ENCODE measurements around the gene DTX3L.

DTX3L gene

DNA sequence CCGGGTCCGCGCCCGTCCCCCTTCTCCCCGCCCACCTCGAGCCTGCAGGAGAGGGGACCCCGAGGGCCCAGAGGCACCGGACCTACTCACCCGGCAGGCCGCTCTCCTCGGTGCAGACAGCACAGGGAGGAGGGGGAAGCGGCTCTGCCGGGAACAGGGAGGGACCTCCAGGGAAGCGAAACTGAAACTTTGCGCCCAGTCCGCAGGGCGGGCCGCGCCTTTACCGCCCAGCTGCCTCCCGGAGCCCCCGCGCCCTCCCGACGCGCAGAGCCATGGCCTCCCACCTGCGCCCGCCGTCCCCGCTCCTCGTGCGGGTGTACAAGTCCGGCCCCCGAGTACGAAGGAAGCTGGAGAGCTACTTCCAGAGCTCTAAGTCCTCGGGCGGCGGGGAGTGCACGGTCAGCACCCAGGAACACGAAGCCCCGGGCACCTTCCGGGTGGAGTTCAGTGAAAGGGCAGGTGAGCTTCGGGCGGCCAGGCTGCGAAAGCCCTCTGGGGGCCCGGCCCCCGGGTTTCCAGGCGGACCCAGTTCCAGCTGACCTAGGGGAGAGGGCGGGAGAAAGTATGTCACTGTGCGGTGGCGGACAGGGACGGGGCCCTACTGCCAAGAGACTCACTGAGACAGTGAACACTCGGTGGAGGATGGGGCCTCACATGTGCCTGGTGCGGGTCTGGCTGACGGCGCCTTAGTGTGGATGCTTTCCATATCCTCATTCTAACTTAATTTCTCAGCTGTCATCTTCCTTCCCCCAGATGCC, at the start of gene DTX3L, which contains the start of gene PARP9:
Gene DTX3L, plus strand, starts transcription at position 184 of the 758 bp plus-strand sequence. Its CDS starts 89 bp downstream, at position 273.
Gene PARP9, minus strand, starts transcription at position 146 of the 758 bp plus-strand sequence. CDS start 4,680 bp downstream, outside the sequence.
- no peak for DNase-seq (ENCODE audit: low read depth)

DNA sequence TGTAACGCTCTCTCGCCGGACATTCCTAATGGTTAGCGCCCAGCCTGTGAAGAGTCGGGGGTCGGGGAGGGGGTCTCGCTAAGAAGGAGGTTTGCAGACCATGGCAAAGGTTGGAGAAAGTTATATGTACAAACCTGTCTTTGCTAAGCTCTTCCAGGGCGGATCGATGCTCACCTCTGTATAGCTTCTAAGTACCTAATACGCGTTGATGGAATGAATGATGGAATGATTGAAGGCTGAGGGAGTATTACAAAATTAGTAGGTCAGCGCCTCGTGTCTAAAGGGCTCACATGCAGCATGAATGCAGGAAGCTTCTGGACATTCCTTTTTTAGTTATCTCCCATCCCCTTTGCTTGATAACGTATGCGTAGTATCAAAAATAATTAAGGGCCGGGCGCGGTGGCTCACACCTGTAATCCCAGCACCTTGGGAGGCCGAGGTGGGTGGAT, 49.1 kb upstream of the DTX3L start:
- no peak for DNase-seq (ENCODE audit: low read depth)

DNA sequence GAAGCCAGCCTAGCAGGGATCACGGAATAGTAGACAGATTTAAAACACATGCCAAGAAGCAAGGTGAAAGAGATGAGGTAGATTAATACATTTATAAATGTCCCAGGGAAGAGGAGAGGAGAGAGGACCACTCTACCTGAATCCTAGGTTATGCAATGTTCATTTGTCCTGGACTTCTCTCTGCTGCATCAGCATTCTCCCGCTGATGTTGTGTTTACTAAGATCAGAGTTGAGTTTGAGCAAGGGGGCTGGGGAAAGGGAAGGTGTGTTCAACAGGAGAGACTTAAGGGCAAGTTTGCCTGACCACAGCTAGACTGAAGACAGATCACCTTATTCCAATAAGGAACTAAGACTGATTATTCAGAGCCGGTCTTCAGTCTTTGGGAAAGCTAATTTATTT, 48.3 kb upstream of the DTX3L start:
- no peak for DNase-seq (ENCODE audit: low read depth)

DNA sequence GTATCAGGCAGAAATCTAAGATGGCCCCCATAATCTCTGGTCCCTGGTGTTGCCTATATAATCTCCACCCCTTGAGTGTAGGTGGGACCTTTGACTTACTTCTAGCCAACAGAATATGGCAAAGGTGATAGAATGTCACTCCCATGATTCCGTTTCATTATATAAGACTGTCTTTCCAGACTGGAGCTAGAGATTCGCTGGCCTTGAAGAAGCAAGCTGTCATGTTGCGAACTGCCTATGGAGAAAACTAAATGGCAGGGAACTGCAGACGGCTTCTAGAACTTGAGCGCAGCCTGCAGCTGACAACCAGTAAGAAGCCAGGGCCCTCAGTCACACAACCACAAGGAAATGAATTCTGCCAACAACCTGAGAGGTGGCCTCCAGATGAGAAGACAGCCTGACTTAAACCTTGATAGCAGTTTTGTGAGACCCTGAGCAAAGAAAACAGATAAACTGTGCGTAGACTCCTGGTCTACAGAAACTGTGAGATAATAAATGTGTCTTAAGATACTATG, 47.2 kb upstream of the DTX3L start:
- no peak for DNase-seq (ENCODE audit: low read depth)

DNA sequence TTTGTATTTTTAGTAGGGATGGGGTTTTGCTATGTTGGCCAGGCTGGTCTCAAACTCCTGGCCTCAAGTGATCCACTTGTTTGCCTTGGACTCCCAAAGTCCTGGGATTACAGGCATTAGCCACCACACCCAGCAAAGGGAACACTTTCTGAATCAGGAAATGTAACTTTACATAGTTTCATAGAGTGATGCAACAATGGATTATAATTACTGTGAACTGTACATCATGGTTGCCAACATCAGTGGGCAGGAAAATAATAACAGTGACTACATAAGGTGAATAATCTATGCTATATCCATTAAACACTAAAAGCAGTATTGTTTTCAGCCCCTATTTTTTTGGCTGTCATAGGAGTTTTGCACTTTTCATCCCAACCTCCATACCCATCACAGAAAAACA, 44.4 kb upstream of the DTX3L start:
- no peak for DNase-seq (ENCODE audit: low read depth)

DNA sequence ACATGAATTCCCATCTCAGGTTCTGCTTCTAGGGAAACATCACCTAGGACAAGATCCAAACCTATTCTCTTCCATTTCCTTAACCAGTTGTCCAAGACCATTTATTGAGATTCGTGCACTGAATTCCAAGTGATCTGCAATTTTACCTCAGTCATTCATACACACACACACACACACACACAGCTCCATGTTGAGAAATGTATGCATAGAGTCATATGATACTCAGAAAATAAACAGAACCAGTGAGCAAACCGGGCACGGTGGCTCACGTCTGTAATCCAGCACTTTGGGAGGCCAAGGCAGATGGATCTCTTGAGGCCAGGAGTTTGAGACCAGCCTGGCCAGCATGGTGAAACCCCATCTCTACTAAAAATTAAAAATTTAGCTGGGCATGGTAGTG, 43.3 kb upstream of the DTX3L start:
- DNase-seq (ENCODE audit: low read depth): no peak

DNA sequence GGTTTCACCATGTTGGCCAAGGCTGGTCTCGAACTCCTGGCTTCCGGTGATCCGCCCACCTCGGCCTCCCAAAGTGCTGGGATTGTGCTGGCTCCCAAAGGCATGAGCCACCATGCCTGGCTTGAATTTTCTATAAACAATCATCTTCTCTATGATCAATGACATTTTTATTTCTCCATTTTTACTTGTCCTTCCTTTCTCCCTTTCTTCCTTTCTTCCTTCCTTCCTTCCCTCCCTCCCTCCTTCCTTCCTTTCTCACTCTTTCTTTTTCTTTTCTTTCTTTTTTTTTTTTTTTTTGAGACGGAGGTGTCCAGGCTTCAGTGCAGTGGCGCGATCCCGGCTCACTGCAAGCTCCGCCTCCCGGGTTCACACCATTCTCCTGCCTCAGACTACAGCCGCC, 40.8 kb upstream of the DTX3L start:
- DNase-seq (ENCODE audit: low read depth): no peak

DNA sequence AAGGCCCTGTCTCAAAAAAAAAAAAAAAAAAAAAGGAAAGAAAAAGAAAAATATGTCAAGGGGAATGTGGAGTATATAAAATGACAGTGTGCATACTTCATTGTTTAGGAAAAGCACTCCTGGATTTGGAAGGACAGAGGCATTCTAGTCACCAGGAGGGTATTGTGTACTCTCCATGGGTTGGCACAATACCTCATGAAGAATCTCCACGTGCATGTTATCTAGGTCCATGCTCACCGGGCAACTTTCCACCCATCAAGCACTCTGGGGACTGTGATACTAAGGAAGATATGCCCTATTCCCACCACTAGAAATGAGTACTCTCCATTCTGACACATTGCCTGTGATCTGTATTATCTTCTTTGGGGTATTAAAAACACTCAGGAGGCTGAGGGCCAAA, 34.0 kb upstream of the DTX3L start:
- no peak for DNase-seq (ENCODE audit: low read depth)

DNA sequence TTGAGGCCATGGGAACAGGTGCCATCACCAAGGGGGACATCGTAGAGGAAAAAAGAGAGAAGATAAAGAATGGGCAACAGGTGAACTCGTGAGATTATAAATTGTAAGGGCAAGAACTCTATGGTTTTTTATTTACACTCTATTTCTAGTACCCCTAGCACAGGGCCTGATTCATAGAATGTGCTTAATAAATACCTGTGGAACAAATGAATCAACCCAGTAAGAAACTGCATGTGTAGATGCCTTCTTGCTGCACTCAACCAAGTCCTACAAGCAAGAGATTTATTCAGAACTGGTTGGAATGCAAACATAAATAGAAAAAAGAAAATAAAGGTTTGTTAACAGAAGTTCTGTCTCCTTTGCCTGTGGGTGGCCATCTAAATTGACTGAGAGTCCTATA, 30.7 kb upstream of the DTX3L start:
- no peak for DNase-seq (ENCODE audit: low read depth)

DNA sequence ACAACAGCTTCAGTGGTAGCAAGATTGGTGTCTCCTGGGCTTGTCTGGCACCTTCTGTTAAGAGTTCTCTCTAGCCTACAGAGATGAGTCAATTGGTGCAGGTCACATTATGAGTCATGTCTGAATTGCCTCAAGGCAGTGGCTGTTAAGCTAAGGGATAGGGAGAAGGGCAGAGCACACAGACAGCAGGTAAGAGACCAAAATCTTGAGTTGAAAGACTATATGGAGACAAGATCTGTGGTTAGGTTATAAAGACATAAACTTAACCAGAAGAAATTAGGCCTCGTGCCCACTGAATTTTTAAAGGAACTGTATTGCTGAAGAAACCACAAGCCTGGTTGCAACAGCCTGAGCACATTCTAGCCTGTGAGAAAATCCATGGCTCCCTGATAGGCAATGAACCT, 30.2 kb upstream of the DTX3L start:
- no peak for DNase-seq (ENCODE audit: low read depth)

DNA sequence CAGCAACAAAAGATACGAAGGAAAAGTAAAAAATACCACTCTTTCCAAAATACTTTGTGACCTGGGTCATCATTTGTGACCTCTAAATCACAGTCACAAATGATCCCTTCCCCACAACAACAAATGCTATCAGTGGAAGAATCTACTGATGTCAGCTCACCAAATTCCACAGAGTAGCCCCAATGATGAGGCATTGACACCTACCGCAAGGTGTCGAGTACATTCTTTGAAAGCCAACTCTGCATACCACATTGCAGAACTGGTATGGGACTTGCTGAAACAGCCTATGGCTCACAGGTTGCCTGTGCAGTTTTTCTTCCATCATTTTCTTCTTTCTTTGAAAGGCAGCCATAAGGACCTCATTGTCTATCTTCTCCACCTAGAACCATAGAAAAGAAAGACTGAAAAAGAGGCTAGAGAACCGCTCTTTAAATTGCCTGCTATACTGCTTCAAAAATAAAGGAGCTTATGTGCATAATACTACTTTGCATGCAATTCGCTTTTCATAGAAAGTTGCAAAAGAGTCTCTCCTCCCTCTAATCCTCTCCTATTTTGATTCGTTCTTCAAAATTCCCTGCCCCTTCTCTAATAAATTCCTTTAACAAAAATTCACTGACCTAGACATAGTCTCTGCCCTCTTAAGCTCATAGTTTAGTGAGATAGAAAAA, 28.0 kb upstream of the DTX3L start:
- no peak for DNase-seq (ENCODE audit: low read depth)

DNA sequence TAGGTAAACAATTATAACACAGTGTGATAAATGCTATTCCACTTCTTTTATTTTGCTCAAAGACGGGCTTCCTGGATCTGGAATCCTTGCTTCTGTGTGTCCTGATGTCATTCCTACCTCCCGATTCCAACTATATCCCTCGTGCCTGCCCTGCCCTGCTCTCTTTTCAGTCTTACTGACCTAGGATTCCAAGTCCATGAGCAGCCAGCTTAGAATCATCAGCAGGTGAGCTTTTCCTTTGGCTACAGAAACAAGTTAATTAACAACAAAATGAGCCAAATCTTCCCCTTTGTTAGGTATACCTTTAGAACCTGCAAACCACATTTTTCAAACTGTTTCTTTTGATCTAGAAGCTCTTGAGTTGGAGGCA, 27.5 kb upstream of the DTX3L start:
- DNase-seq (ENCODE audit: low read depth): no peak

DNA sequence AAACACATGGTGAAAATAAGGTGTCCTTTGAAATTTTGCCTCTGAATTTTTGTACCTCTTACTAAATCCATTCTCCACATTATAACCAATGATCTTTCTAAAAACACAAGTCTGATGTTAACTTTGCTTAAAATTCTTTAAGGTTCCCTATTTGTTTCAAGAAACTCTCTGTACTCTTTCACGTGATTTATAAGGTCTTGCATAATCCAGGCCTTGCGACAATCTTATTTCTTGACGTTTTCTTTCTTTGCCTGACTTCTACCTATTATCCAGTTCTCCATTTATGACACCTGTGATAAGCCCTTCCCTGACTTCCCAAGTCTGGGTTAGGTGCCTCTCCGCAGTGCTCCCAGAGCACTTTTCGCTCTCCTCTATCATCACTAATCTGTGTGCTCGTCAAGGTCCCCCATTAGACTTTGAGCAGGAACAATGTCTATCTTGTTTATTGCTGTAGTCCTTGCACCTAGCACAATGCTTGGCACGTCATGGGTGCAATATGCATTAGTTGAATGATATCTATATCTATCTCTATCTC, 25.1 kb upstream of the DTX3L start:
- DNase-seq (ENCODE audit: low read depth): no peak

DNA sequence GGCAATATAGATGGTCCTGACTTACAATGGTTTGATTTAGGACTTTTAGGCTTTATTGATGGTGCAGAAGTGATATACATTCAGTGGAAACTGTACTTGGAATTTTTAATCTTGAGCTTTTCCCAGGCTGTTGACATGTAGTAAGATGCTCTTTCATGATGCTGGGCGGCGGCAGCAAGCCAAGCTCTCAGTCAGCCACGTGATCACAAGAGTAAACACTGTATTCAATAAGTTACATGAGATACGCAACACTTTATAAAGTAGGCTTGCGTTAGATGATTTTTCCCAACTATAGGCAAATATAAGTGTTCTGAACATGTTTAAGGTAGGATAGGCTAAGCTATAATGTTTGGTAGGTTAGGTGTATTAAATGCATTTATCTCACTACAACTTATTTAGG, 18.0 kb upstream of the DTX3L start:
- DNase-seq (ENCODE audit: low read depth): no peak

DNA sequence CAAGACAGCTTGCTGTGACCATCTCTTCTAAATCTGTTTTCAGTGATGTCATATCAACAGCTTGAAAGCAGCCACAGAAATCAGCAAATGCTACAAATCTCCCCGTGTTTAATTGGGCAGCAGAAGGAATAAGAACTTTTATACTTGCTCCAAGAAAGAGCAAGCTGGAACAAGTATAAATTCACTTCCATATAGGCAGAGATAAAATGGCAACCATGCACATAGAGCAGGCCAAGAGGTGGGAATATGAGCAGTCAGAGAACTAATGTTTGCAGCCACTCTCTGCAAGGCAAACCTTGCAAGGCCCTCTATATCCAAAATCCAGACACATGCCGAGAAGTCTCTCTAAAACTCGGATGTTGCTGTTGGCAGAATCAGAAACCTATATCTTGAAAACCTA, 16.1 kb upstream of the DTX3L start:
- DNase-seq (ENCODE audit: low read depth): no peak

DNA sequence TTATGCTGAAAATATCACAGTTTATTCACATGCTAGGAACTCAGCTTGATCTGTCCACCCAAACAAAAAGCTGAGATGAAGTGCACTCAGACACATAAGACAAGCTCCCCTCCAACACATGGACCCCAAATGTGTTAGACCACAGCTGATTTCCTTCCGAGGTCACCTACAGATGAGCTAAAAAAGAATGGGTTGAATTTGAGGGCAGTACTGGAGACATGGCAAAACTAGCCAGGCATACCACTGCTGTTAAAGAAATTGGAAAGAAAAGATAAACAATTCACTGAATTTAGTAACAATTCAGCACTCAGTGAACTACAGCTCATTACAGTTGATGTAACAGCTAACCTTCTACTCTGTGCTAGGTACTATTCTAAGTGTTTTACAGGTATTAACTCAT, 15.5 kb upstream of the DTX3L start:
- no peak for DNase-seq (ENCODE audit: low read depth)

DNA sequence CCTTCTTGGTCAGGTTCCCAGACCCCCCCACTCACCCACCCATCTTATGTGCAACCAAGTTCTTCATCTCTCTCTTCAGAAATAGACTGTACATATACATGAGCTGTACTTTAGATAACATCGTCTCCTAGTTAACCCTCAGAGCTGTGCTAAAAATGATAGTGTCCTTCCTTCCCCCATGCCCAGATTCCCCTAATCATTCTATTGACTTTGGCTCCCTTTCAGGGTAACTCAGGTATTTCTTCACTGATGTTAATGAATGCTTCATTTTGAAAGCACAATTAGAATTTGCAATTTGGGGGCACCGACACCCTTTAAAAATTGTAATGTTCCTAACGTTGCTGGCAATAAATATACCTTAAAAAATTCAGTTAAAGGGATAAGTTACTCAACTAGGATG, 11.0 kb upstream of the DTX3L start:
- no peak for DNase-seq (ENCODE audit: low read depth)

DNA sequence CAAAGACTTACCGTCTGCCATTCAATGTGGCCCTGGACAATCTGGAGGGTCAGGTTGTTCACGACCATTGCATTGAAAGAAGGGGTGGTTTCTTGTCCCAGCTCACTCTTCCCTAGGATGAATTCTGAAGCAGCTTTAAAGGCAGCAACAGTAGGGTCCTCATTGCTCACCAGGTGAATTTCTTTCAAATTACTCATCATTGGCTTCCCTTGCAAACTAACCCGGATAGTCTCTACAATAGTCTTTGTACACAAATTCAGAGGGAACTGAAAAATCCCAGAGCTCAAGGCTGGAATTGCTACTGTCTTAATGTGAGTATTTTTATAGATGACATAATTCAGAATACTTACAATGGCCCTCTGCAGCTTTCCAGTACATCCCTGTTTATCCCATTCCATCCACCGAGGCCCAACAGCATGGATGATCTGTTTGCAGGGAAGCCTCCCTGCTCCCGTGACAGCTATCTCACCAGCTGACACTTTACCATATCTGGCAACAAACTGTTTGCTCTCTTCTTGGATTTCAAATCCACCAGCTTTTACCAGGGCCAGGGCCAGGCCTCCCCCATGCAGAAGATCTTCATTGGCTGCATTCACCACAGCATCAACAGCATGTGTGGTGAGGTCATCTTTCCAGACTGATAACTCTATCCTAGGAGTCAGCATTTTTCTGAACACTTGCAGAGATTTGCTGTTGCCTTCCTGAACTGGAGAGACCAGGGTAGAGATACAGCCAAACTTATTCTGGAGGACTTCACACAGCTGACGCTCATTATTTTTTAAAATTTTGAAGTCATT, 8.7 kb upstream of the DTX3L start:
- no peak for DNase-seq (ENCODE audit: low read depth)

DNA sequence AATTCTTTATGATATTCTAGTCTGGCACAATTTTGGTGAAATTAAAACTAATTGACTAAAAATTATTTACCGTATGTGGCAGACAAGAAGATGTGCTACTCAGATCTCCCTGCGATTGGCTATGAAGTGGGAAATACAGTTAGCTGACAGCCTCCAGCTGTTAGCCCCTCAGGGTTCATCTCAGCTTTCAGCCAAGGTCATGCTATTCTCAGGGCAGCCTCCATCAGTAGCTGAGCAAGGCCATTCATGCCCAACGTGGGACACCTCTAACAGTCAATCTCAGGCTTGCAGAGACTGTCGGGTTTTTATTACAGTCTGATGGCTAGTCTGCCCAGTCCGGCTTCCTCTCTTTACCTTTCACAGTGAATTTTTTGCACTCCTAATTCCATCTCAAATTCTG, 6.8 kb upstream of the DTX3L start:
- DNase-seq (ENCODE audit: low read depth): no peak

DNA sequence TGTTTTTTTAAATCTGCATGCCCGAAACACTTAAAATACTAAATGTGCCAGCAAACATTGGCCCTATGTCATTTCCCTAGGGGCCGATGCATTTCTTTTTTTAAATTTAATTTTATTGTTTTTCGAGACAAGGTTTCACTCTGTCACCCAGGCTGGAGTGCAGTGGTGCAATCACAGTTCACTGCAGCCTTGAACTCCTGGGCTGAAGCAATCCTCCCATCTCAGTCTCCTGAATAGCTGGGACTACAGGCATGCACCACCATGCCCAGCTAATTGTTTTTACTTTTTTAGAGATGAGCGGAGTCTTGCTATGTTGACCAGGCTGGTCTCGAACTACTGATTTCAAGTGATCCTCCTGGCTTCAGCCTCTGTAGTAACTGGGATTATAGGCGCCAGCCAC, 5.5 kb upstream of the DTX3L start:
- no peak for DNase-seq (ENCODE audit: low read depth)

DNA sequence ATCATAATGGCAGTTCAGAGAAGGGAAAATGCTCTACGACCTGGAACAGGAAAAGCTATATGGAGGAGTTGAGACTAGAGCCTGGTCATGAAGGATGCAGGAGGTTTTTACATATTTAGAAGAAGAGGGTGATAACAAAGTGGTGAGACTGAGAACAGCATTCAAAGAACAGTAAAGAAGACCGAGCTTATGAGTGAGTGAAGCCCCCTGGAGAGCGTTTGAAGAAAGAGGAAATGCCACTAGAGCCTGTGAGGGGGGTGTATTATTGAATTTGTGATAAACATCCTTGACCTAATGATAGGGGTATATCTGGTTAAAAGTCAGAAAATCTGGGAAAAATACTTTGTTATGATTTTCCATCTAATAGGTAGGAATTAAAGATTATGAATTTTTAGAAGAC, 4.2 kb upstream of the DTX3L start:
- DNase-seq (ENCODE audit: low read depth): no peak

DNA sequence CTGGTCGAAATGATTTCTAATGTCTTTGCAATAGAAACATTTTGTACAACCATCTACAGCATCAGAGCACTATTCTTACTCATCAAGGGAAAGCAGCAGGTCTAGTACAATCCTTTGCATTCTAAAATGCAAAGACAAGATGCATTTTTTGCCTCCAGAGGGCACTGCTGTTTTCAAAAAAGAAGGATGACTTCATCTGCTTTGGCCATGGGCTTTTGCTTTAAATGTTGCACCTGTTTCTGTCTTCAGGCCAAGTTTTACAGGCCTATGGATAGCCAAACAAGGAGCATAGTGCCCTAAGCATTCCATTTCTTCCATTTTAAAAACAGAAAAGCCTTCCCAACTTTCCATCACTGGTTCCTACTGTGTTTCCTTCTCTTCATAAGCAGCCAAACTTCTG, 3.5 kb upstream of the DTX3L start:
- DNase-seq (ENCODE audit: low read depth): no peak
